IPS-20b (cell line): ENCODE results near the gene SPATA31E1.

Source experiments
- H3K27ac ChIP-seq: one replicate; pipeline ENCODE4 v1.5.1; 2013; ENCODE audit warnings: low read length
- H3K27me3 ChIP-seq: 2 replicates; pipeline ENCODE4 v1.6.1; 2013; ENCODE audit warnings: mild to moderate bottlenecking, low read length, inconsistent platforms; ENCODE audit not compliant: insufficient read depth
- H3K36me3 ChIP-seq: 2 replicates; pipeline ENCODE4 v1.6.1; 2013; ENCODE audit warnings: low read depth, mild to moderate bottlenecking, inconsistent platforms, low read length, moderate library complexity; ENCODE audit not compliant: insufficient read depth
- H3K4me1 ChIP-seq: 2 replicates; pipeline ENCODE4 v1.6.1; 2013; ENCODE audit warnings: mild to moderate bottlenecking, control low read depth, inconsistent platforms, low read length, moderate library complexity; ENCODE audit not compliant: insufficient read depth
- H3K4me3 ChIP-seq: 2 replicates; pipeline ENCODE4 v1.5.1; 2013; ENCODE audit warnings: mild to moderate bottlenecking, low read length, inconsistent platforms
- H3K9ac ChIP-seq: 2 replicates; pipeline ENCODE4 v1.6.1; 2013; ENCODE audit warnings: low read depth, mild to moderate bottlenecking, inconsistent platforms, low read length, moderate library complexity
- H3K9me3 ChIP-seq: 2 replicates; pipeline ENCODE4 v1.6.1; 2013; ENCODE audit warnings: mild to moderate bottlenecking, low read depth, low read length, inconsistent platforms; ENCODE audit not compliant: insufficient read depth

SPATA31E1 gene

DNA sequence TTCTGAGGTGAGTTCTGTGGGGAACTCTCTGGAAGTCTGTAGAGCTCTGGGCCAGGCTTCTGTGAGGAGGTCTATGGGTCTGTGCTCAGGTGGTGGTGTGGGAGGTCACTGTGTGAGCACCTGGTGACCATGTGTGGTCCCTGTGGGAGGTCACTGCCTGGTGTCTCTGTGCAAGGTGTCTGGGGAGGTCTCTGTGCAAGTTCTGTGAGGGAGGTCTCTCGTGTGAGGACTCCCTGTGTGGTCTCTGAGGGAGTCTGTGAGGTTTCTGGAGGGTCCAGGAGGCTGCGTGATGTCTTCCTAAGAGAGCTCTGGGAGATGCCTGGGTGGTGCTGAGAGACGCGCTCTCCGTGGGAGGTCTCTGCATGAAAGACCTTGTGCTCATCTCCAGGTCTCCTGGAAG, 6.0 kb upstream of the SPATA31E1 start:
- Histone ChIP-seq H3K4me1 (peaks cover 9% of the 10 kb centered on the region), H3K4me3 (no peak overlapping the region), H3K9me3 (no peaks in the 10 kb centered on the region), H3K27me3 (no peaks in the 10 kb centered on the region), H3K36me3 (no peaks in the 10 kb centered on the region), H3K9ac (no peak overlapping the region), H3K27ac (no peak overlapping the region)

DNA sequence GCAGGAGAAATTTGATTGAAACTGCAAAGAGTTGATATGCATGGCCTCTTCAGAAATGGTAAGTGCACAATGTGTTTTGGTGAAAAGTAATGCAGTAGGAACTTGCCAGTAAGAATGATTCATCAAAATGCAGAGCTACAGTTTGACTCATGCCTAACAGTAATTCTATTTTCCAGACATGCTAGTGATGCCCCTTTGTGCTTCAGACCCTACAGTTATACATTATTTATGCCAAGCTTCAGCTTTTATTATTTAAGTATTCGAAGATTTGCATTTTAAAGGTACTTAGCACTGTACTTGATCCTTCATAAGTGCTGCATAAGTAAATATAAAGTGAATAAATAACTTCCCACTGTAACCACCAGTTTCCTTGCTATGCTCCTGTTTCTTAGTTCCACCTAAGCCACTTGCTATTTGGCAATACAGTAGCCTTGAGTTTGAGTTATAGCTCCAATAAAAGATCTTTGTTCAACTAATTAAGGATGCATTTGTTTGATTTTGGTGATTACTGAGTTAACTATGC, 3.6 kb upstream of the SPATA31E1 start:
- Histone ChIP-seq H3K4me3 (no peak overlapping the region), H3K9me3 (no peaks in the 10 kb centered on the region), H3K9ac (no peak overlapping the region), H3K27me3 (no peaks in the 10 kb centered on the region), H3K27ac (no peak overlapping the region), H3K4me1 (peaks cover 9% of the 10 kb centered on the region), H3K36me3 (no peaks in the 10 kb centered on the region)

DNA sequence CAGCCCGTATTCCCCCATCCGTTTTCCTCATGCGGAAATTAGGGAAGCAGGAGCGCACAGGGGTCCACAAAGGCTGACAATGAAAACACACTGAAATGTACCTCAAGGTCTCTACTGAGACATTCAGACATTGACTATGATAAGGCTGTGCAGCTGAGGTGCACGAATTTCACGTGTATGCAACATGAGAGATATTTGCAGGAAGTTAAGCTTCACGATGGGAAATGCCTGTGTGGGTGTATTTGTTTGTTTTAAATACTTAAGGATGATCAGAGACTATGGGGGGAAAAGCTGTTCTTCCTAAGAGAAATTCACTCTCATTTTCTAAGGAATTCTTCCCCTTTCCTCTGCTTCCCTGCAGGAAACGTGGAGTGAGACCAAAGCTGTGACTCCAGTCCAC, 2.6 kb upstream of the SPATA31E1 start:
- H3K36me3 ChIP-seq: no peaks in the 10 kb centered on the region
- peaks cover 4% of the 10 kb centered on the region for H3K4me1 ChIP-seq
- no peaks in the 10 kb centered on the region for H3K9me3 ChIP-seq
- no peak overlapping the region for H3K9ac ChIP-seq
- H3K27ac ChIP-seq: no peak overlapping the region
- no peaks in the 10 kb centered on the region for H3K27me3 ChIP-seq
- no peak overlapping the region for H3K4me3 ChIP-seq

DNA sequence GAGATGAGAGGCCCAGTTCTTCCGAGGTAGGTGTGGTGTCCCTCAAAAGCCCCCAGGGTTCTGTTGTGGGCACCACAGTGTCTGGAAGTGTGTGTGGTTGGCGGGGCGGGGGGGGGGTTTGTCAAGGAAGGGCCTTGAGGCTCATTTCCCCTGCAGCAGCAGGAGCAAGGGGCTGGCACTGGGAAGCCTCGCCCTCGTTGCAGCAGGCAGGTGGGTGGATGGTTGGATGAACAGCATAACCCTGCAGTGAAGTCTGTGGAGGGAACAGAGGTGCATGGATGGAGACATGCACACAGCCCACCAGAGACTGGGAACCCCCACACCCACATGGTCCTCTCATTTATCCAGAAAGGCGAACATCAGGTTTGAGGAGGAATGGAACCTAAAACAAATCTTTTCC, 2.0 kb upstream of the SPATA31E1 start:
- H3K4me3 ChIP-seq: no peak overlapping the region
- no peaks in the 10 kb centered on the region for H3K27me3 ChIP-seq

DNA sequence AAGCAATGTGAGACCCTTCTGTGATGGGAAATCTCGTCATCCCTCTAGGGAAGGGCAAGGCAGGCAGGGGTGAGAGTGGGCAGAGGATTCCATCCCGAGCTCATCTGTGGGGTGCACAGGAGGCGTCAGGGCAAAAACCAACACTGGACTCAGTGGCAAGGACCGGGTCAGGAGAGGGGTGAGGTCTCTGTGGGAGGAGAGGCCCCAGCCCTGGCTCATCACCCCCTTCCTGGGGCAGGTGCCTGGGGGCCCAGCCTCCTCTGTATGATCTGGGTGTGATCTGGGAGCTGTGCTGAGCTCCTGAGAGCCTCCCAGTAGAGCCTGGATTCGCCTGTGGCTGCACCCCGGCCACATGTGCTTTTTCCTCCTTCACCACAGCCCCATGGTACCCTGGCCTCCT, 597 bp downstream of the SPATA31E1 start:
- Histone ChIP-seq H3K9me3 (no peaks in the 10 kb centered on the region), H3K36me3 (no peaks in the 10 kb centered on the region), H3K27me3 (no peaks in the 10 kb centered on the region), H3K4me1 (peaks cover 4% of the 10 kb centered on the region), H3K27ac (no peak overlapping the region), H3K9ac (no peak overlapping the region), H3K4me3 (no peak overlapping the region)

More for the DNA sequence above, 2.0 kb upstream of the SPATA31E1 start:
- H3K27ac ChIP-seq: no peak overlapping the region
- H3K9me3 ChIP-seq: no peaks in the 10 kb centered on the region
- no peaks in the 10 kb centered on the region for H3K36me3 ChIP-seq
- H3K9ac ChIP-seq: no peak overlapping the region
- H3K4me1 ChIP-seq: peaks cover 4% of the 10 kb centered on the region

DNA sequence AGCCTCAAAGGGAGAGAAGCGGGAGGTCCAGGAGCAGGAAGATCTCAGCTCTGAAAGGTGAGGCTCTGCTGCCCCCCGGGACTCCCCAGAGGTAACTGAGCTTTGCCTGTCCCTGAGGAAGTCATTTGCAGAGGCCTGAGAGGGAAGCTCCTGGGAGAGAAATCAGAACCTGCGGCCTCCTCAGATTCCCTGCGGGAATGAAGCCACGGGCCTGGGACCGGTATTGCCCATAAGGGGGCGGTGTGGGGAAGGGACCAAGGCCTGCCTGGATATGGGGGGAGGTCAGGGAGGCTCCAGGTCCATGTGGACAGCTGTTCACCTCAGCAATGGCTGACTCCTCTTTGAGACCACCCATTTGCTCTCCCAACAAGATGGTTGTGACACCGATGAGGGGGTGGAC, 1.3 kb downstream of the SPATA31E1 start:
- Histone ChIP-seq H3K27me3 (no peaks in the 10 kb centered on the region), H3K36me3 (no peaks in the 10 kb centered on the region), H3K4me3 (no peak overlapping the region), H3K9me3 (no peaks in the 10 kb centered on the region), H3K4me1 (no peaks in the 10 kb centered on the region; the same call in 1 of the 2 replicates), H3K9ac (no peak overlapping the region), H3K27ac (no peak overlapping the region)

DNA sequence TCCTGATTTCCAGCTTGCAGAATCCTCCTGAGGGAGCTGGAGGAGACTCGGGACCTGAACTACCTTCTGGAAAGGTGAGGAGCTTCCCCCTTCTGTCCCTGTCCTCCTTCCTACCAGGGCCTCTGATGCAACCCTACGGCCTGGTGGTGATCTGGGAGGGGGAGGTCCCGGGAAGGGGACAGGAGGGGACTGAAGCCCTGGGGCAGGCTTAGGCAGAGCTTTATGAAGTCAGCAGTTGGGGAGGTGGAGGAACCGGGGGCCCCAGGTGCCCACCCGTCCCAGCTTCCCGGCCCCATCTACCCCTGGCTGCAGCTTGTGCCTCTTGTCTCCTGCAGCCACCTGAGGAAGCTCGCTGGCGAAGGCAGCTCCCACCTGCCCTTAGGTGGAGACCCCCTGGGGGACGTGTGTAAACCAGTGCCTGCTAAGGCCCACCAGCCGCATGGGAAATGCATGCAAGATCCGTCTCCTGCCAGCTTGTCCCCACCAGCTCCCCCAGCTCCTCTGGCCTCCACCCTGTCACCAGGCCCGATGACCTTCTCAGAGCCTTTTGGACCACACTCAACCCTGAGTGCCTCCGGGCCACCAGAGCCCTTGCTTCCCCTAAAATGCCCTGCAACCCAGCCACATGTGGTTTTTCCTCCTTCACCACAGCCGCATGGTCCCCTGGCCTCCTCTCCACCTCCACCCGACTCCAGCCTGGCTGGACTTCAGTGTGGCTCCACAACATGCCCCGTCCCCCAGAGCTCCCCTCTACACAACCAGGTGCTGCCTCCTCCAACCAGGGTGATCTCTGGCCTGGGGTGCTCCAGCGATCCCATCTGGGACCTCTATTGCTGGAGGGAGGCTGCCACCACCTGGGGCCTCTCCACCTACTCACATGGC, 2.1 kb downstream of the SPATA31E1 start:
- Histone ChIP-seq H3K9me3 (no peaks in the 10 kb centered on the region), H3K9ac (no peak overlapping the region), H3K4me3 (no peak overlapping the region), H3K4me1 (no peaks in the 10 kb centered on the region), H3K36me3 (no peaks in the 10 kb centered on the region), H3K27ac (no peak overlapping the region), H3K27me3 (no peaks in the 10 kb centered on the region)

DNA sequence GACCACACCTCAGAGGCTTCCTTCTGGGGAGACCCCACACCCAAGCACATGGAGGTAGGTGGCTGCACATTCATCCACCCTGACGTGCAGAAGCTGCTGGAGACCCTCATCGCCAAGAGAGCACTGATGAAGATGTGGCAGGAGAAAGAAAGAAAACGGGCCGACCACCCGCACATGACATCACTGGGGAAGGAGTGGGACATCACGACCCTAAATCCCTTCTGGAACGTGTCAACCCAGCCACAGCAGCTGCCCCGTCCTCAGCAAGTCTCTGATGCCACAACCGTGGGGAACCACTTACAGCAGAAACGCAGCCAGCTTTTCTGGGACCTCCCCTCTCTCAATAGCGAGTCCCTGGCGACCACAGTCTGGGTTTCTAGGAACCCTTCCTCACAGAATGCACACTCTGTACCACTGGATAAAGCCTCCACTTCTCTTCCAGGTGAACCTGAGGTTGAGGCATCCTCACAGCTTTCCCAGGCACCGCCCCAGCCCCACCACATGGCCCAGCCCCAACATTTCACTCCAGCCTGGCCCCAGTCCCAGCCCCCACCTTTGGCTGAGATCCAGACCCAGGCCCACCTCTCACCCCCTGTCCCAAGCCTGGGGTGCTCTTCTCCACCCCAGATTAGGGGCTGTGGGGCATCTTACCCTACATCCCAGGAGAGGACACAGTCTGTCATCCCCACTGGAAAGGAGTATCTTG, 3.0 kb downstream of the SPATA31E1 start:
- Histone ChIP-seq H3K4me3 (no peak overlapping the region), H3K4me1 (no peaks in the 10 kb centered on the region), H3K9me3 (no peaks in the 10 kb centered on the region), H3K36me3 (no peaks in the 10 kb centered on the region), H3K27me3 (no peaks in the 10 kb centered on the region), H3K27ac (no peak overlapping the region), H3K9ac (no peak overlapping the region)

DNA sequence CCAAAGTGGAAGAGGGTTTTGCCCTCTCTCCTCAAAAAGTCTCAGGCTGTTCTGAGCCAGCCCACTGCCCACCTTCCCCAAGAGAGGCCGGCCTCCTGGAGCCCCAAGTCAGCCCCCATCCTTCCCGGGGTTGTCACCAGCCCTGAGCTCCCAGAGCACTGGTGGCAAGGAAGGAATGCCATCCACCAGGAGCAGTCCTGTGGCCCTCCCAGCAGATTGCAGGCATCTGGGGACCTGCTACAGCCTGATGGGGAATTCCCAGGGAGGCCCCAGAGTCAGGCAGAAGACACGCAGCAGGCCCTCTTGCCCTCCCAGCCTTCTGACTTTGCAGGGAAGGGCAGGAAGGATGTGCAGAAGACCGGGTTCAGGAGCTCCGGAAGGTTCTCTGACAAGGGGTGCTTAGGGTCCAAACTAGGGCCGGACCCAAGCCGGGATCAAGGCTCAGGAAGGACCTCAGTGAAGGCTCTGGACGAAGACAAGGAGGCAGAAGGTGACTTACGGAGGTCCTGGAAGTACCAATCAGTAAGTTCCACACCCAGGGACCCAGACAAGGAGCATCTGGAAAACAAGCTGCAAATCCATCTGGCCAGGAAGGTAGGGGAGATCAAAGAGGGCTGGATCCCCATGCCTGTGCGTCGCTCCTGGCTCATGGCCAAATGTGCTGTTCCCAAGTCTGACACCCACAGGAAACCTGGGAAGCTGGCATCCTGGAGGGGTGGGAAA, 3.7 kb downstream of the SPATA31E1 start:
- Histone ChIP-seq H3K27ac (no peak overlapping the region), H3K27me3 (no peaks in the 10 kb centered on the region), H3K36me3 (no peaks in the 10 kb centered on the region), H3K4me3 (no peak overlapping the region), H3K4me1 (no peaks in the 10 kb centered on the region), H3K9ac (no peak overlapping the region), H3K9me3 (no peaks in the 10 kb centered on the region)

DNA sequence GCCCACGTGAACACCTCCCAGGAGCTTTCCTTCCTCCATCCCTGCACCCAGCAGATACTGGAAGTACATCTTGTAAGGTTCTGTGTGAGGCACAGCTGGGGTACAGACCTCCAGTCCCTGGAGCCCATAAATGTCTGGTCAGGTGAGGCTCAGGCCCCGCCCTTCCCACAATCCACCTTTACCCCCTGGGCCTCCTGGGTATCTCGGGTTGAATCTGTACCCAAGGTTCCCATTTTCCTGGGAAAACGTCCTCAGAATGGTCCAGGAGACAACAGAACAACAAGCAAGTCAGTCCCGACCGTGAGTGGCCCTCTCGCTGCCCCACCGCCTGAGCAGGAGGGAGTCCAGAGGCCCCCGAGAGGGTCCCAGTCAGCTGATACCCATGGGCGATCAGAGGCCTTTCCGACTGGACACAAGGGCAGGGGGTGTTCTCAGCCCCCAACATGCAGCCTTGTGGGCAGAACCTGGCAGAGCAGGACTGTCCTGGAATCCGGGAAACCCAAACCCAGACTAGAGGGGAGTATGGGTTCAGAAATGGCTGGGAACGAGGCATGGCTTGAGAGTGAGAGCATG, 4.3 kb downstream of the SPATA31E1 start:
- Histone ChIP-seq H3K4me3 (no peak overlapping the region), H3K27ac (no peak overlapping the region), H3K9me3 (no peaks in the 10 kb centered on the region), H3K4me1 (no peaks in the 10 kb centered on the region), H3K27me3 (no peaks in the 10 kb centered on the region), H3K36me3 (no peaks in the 10 kb centered on the region), H3K9ac (no peak overlapping the region)

DNA sequence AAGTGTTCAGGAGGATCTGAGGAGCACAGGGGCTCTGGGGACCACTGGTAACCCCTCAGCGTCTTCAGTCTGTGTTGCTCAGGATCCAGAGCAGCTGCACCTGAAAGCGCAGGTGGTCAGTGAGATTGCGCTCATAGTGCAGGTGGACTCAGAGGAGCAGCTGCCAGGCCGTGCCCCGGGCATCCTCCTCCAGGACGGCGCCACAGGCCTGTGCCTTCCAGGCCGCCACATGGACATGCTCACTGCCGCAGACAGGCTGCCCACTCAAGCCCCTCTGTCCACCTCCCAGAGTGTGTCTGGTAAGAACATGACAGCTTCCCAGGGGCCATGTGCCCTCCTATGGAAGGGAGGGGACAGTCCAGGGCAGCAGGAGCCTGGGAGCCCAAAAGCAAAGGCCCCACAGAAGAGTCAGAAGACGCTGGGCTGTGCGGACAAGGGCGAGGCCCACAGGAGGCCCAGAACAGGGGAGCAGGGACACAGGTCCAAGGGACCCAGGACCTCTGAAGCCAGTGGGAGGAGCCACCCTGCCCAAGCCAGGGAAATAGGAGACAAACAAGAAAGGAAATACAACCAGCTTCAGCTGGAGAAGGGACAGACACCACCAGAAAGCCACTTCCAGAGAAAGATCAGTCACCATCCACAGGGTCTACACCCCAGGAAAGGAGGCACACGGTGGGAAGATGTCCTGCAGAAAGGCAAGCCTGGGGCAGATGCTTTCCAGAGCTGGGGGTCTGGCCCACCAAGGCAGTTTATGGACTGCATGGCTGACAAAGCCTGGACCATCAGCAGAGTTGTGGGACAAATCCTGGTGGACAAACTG, 5.2 kb downstream of the SPATA31E1 start:
- Histone ChIP-seq H3K27me3 (no peaks in the 10 kb centered on the region), H3K27ac (no peak overlapping the region)

More for the DNA sequence above, 5.2 kb downstream of the SPATA31E1 start:
- H3K9me3 ChIP-seq: no peaks in the 10 kb centered on the region
- H3K36me3 ChIP-seq: no peaks in the 10 kb centered on the region
- no peaks in the 10 kb centered on the region for H3K4me1 ChIP-seq
- no peak overlapping the region for H3K9ac ChIP-seq
- H3K4me3 ChIP-seq: no peak overlapping the region
